Calu3 (cell line): ENCODE measurements around the gene PPFIA2. TPM values are rescaled to one million over a fixed set of nuclear protein-coding genes. Genes with fewer than 3 reads are reported as not detected.
A peak's percentile ranks its signal among the peaks of the same experiment; 100 is the strongest.

Experiments
- BruUV-seq: library from RNA; stranded (reverse); fragments of 400-500 nt; replicated peaks from 2 replicates; lab custom pipeline; 2021; lab: Mats Ljungman, UMichigan
- CTCF ChIA-PET: fragments of 300-600 bp; sonication (Branson Sonifier 250); formaldehyde crosslinking; loops from one replicate; lab custom pipeline; 2022; ENCODE audit warnings: antibody characterized with exemption; lab: Charles Lee
- DNase-seq: peaks from one replicate; pipeline ENCODE4 v3.0.0; 2022
- H3K27ac Mint-ChIP-seq: one replicate; pipeline ENCODE4 v1.8.0; 2022; ENCODE audit warnings: mixed read lengths; ENCODE audit not compliant: unreplicated experiment
- H3K27me3 Mint-ChIP-seq: one replicate; pipeline ENCODE4 v1.8.0; 2022; ENCODE audit warnings: mixed read lengths; ENCODE audit not compliant: unreplicated experiment
- H3K36me3 Mint-ChIP-seq: one replicate; pipeline ENCODE4 v1.8.0; 2022; ENCODE audit warnings: mild to moderate bottlenecking, moderate library complexity, mixed read lengths; ENCODE audit not compliant: insufficient read depth, unreplicated experiment
- H3K4me1 Mint-ChIP-seq: one replicate; pipeline ENCODE4 v1.8.0; 2022; ENCODE audit warnings: mild to moderate bottlenecking, low read depth, mixed read lengths; ENCODE audit not compliant: unreplicated experiment
- H3K4me3 Mint-ChIP-seq: one replicate; pipeline ENCODE4 v1.8.0; 2022; ENCODE audit warnings: mild to moderate bottlenecking, low read depth, moderate library complexity, mixed read lengths; ENCODE audit not compliant: unreplicated experiment
- H3K9me3 Mint-ChIP-seq: one replicate; pipeline ENCODE4 v1.8.0; 2022; ENCODE audit warnings: low read depth, mixed read lengths; ENCODE audit not compliant: unreplicated experiment
- CTCF ChIP-seq: fragments of 200-600 bp; IDR thresholded peaks from one replicate; pipeline ENCODE4 v1.8.0; 2022; ENCODE audit warnings: antibody characterized with exemption; ENCODE audit not compliant: unreplicated experiment
- intact Hi-C: fragments of 100-400 bp; cut with micrococcal nuclease; formaldehyde crosslinking; loops from one replicate; pipeline ENCODE4 v1.10.0; 2022; ENCODE audit not compliant: unreplicated experiment
- total RNA-seq: library from RNA; stranded (reverse); gene quantifications from 2 replicates; pipeline ENCODE4 v1.2.3, GENCODE V29; 2022

PPFIA2 gene
- total RNA-seq, 1 experiment from 2014 or later, result 0.07 TPM

GRCh38 chr12:81461163-81461562 is 298.0 kb downstream of the PPFIA2 start:
- Mint-ChIP-seq H3K9me3 (no peaks in the 10 kb centered on the region), H3K27ac (no peak overlapping the region), H3K27me3 (no peaks in the 10 kb centered on the region), H3K4me3 (no peak overlapping the region), H3K4me1 (no peaks in the 10 kb centered on the region), H3K36me3 (no peaks in the 10 kb centered on the region)
- BruUV-seq, result no TSS peak
- no peak for DNase-seq
- CTCF ChIA-PET, result no interaction called here
- no peak for TF ChIP-seq CTCF
- intact Hi-C loops, result no loop called here

GRCh38 chr12:81450920-81451739 is 308.0 kb downstream of the PPFIA2 start:
- TF ChIP-seq CTCF, result peak; percentile 71
- H3K36me3 Mint-ChIP-seq, result no peaks in the 10 kb centered on the region
- H3K9me3 Mint-ChIP-seq, result no peaks in the 10 kb centered on the region
- CTCF ChIA-PET, result no interaction called here
- peak; percentile 72 for DNase-seq
- H3K27ac Mint-ChIP-seq, result no peak overlapping the region
- no peaks in the 10 kb centered on the region for H3K4me1 Mint-ChIP-seq
- intact Hi-C loops, result loop anchor here (1.0 to 10.0 kb wide), 3 partner anchors 176 to 904 kb away; partner anchors contain the start of genes CCDC59 and METTL25
- no TSS peak for BruUV-seq
- no peaks in the 10 kb centered on the region for H3K27me3 Mint-ChIP-seq
- H3K4me3 Mint-ChIP-seq, result no peak overlapping the region

GRCh38 chr12:81441629-81442028 is 317.5 kb downstream of the PPFIA2 start:
- Mint-ChIP-seq H3K4me3 (no peak overlapping the region), H3K9me3 (no peaks in the 10 kb centered on the region), H3K4me1 (no peaks in the 10 kb centered on the region), H3K27me3 (no peaks in the 10 kb centered on the region), H3K36me3 (no peaks in the 10 kb centered on the region), H3K27ac (no peak overlapping the region)
- intact Hi-C loops, result no loop called here
- CTCF ChIA-PET, result no interaction called here
- DNase-seq, result no peak
- TF ChIP-seq CTCF, result no peak
- BruUV-seq, result no TSS peak

- Mint-ChIP-seq H3K27ac (no peak overlapping the region), H3K27me3 (no peaks in the 10 kb centered on the region), H3K4me1 (no peaks in the 10 kb centered on the region), H3K4me3 (no peak overlapping the region), H3K9me3 (no peaks in the 10 kb centered on the region), H3K36me3 (no peaks in the 10 kb centered on the region)
- intact Hi-C loops, result no loop called here
- CTCF ChIA-PET, result interaction anchor here (0.8 kb wide), 1 partner anchor 13 kb away, joined by 3 read pairs; no protein-coding TSS in a partner anchor
- no peak for TF ChIP-seq CTCF
- BruUV-seq, result no TSS peak
- DNase-seq, result no peak
These were observed 319.1 kb downstream of the PPFIA2 start for GRCh38 chr12:81440001-81440400.
